ENCODE data around the gene CYP1A2. TPM values are rescaled to one million over a fixed set of nuclear protein-coding genes. Genes with fewer than 3 reads are reported as not detected.

Gene CYP1A2
- total and polyA plus RNA-seq, 11 donors, result not detected

- TF ChIP-seq, protein P1, sequence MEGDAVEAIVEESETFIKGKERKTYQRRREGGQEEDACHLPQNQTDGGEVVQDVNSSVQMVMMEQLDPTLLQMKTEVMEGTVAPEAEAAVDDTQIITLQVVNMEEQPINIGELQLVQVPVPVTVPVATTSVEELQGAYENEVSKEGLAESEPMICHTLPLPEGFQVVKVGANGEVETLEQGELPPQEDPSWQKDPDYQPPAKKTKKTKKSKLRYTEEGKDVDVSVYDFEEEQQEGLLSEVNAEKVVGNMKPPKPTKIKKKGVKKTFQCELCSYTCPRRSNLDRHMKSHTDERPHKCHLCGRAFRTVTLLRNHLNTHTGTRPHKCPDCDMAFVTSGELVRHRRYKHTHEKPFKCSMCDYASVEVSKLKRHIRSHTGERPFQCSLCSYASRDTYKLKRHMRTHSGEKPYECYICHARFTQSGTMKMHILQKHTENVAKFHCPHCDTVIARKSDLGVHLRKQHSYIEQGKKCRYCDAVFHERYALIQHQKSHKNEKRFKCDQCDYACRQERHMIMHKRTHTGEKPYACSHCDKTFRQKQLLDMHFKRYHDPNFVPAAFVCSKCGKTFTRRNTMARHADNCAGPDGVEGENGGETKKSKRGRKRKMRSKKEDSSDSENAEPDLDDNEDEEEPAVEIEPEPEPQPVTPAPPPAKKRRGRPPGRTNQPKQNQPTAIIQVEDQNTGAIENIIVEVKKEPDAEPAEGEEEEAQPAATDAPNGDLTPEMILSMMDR (IDR thresholded peaks at IDR 0.05), result no peak
- no peak for TF ChIP-seq POLR2A (IDR thresholded peaks at IDR 0.05)
- Histone ChIP-seq H3K9me3 (no peaks in the 10 kb centered on the region), H3K36me3 (peaks cover 0 to 70% (median 48%) of the 10 kb centered on the region in 9 donors), H3K27ac (peak overlapping the region in 6 of 12 donors; percentile 28 to 71 (median 54)), H3K27me3 (no peaks in the 10 kb centered on the region), H3K4me3 (no peak overlapping the region), H3K4me1 (peaks cover 0 to 56% (median 19%) of the 10 kb centered on the region in 12 donors)
- ATAC-seq, result no peak
- DNase-seq, result no peak
- intact Hi-C loops (cut with DNase I), result loop anchor here in 1 of 10 donors (2.0 kb wide), 1 partner anchor 27 kb away; no protein-coding TSS in a partner anchor
- 68 to 90% (median 87%) methylated on average over 3 to 16 of the region's 16 CpGs for WGBS, 4 donors
Observed at GRCh38 chr15:74799255-74799855, 50.7 kb downstream of the CYP1A2 start.

DNA sequence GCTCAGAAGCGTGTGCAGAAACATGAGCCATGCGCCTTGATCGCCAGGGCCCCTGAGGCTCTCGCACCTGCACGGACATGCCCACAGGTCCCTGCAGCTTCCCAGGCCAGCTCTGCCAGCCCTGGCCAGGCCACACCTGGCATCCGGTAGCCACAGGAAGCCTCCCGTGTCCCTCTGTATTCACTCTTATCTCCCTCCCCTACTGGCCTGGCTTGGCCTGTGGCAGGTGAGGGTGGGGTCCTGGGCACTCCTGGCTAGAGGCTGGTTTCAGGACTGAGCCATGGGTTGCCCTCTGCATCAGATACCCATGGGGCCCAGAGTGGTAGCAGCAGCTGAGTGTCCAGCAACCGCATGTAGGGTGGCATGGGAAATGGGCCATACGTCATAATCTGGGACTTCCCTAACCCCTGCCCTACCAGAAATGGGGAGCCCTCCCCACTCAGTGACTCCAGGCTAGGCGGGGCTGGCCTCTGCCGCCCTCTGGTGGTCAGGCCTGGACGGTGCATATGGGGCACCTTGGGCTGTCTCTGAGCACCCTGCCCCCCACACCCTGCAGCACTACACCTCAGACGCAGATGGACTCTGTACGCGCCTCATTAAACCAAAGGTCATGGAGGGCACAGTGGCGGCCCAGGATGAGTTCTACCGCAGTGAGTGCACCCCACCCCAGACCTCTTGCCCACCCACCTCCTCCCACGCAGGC, 51.4 kb downstream of the CYP1A2 start:
- Histone ChIP-seq H3K4me1 (peaks cover 0 to 50% (median 19%) of the 10 kb centered on the region in 12 donors), H3K27ac (peak overlapping the region in 5 of 12 donors; percentile 35 to 71 (median 60)), H3K4me3 (peak overlapping the region in 1 of 12 donors; percentile 2), H3K36me3 (peaks cover 0 to 71% (median 48%) of the 10 kb centered on the region in 9 donors), H3K9me3 (no peaks in the 10 kb centered on the region), H3K27me3 (no peaks in the 10 kb centered on the region)
- DNase-seq, result peak; percentile 73 to 90 (median 79)
- WGBS, 4 donors, result 31 to 47% (median 40%) methylated on average over 12 to 18 of the region's 18 CpGs
- ATAC-seq, result peak; percentile 79 to 91 (median 85)
- intact Hi-C loops (cut with DNase I), result loop anchor here in 7 of 10 donors (1.0 to 5.0 kb wide), 7 partner anchors 18 to 37 kb away; partner anchors contain the start of gene CSK (in 1 of the 7)
- TF ChIP-seq, protein P1 (IDR thresholded peaks at IDR 0.05), result peak; percentile 94 to 98 (median 97)
- TF ChIP-seq POLR2A (IDR thresholded peaks at IDR 0.05), result no peak

GRCh38 chr15:74800559-74801094, 52.0 kb downstream of the CYP1A2 start:
- intact Hi-C loops (cut with DNase I), result loop anchor here in 6 of 10 donors (1.0 to 5.0 kb wide), 7 partner anchors 18 to 37 kb away; partner anchors contain the start of gene CSK (in 1 of the 6)
- no peak overlapping the region for H3K27ac ChIP-seq

More at GRCh38 chr15:74800559-74801094, 52.0 kb downstream of the CYP1A2 start:
- ATAC-seq, result peak in 1 of 4 donors; percentile 2
- 78 to 88% (median 86%) methylated on average over 20 of the region's 20 CpGs for WGBS, 4 donors
- Histone ChIP-seq H3K36me3 (peaks cover 0 to 72% (median 48%) of the 10 kb centered on the region in 9 donors), H3K4me3 (no peak overlapping the region), H3K9me3 (no peaks in the 10 kb centered on the region), H3K27me3 (no peaks in the 10 kb centered on the region), H3K4me1 (peaks cover 0 to 44% (median 19%) of the 10 kb centered on the region in 12 donors)
- TF ChIP-seq, protein P1 (IDR thresholded peaks at IDR 0.05), result no peak
- no peak for TF ChIP-seq POLR2A (IDR thresholded peaks at IDR 0.05)
- no peak for DNase-seq
